ENCODE measurements around the gene IFNK.

Gene IFNK

GRCh38 chr9:27539479-27540441, 15.7 kb downstream of the IFNK start:
- 52% methylated on average over 4 of the region's 5 CpGs for WGBS
- Histone ChIP-seq H3K18ac (ENCODE audit: low read depth in 1 of 2, low read length in 2 of 2) (peak overlapping the region in 1 of 2 experiments; percentile 77), H4K8ac (ENCODE audit: low read length) (no peak overlapping the region), H2AK5ac (ENCODE audit: low read length, severe bottlenecking) (no peak overlapping the region), H3K4me2 (ENCODE audit: low read length, poor library complexity, severe bottlenecking) (no peak overlapping the region), H3K27ac (ENCODE audit: low read length, poor library complexity, severe bottlenecking) (peak overlapping the region; percentile 4), H3K4ac (ENCODE audit: low read depth in 1 of 2, low read length in 2 of 2) (peak overlapping the region in 1 of 2 experiments; percentile 89), H2BK15ac (ENCODE audit: low read depth, poor library complexity, severe bottlenecking) (no peak overlapping the region), H3K27me3 (ENCODE audit: control insufficient read depth in 1 of 2, insufficient read depth in 1 of 2, low read length in 2 of 2) (no peaks in the 10 kb centered on the region), H4K91ac (ENCODE audit: low read length) (no peak overlapping the region), H3K4me3 (ENCODE audit: insufficient read depth in 1 of 2, low read depth in 1 of 2, low read length in 2 of 2) (peak overlapping the region in 1 of 2 experiments; percentile 38), H3K36me3 (ENCODE audit: control insufficient read depth in 1 of 2, insufficient read depth in 2 of 2, low read depth in 1 of 2, low read length in 2 of 2) (peaks cover 0 to 5% of the 10 kb centered on the region in 2 experiments), H3K79me1 (replicated peaks; ENCODE audit: low read length, poor library complexity, severe bottlenecking) (no peaks in the 10 kb centered on the region), H2BK120ac (ENCODE audit: low read depth, low read length) (no peak overlapping the region), H3K9ac (ENCODE audit: low read length) (peak overlapping the region; percentile 28), H3K9me3 (ENCODE audit: control insufficient read depth, low read length) (no peaks in the 10 kb centered on the region), H3K14ac (ENCODE audit: low read length in 2 of 2) (peak overlapping the region in 1 of 2 experiments; percentile 79), H2BK5ac (ENCODE audit: low read depth, low read length, poor library complexity, severe bottlenecking) (no peak overlapping the region), H2BK12ac (ENCODE audit: low read length in 2 of 2) (peak overlapping the region; percentile 21 to 98), H3K23ac (ENCODE audit: low read length in 2 of 2) (no peak overlapping the region), H2AFZ (ENCODE audit: low read depth, low read length) (no peak overlapping the region), H3K4me1 (ENCODE audit: control insufficient read depth, insufficient read depth, low read depth, low read length) (peaks cover 2% of the 10 kb centered on the region)
- peak; percentile 83 for DNase-seq

- H2AFZ ChIP-seq (ENCODE audit: low read depth, low read length) = no peak overlapping the region
- WGBS = no CpG with 5 or more reads among the region's 1 CpG
- H2BK120ac ChIP-seq (ENCODE audit: low read depth, low read length) = no peak overlapping the region
- H3K79me1 ChIP-seq (replicated peaks; ENCODE audit: low read length, poor library complexity, severe bottlenecking) = no peaks in the 10 kb centered on the region
- peaks cover 0 to 5% of the 10 kb centered on the region in 2 experiments for H3K36me3 ChIP-seq (ENCODE audit: control insufficient read depth in 1 of 2, insufficient read depth in 2 of 2, low read depth in 1 of 2, low read length in 2 of 2)
- no peak overlapping the region for H2BK12ac ChIP-seq (ENCODE audit: low read length in 2 of 2)
- no peaks in the 10 kb centered on the region for H3K27me3 ChIP-seq (ENCODE audit: control insufficient read depth in 1 of 2, insufficient read depth in 1 of 2, low read length in 2 of 2)
- no peak overlapping the region for H2BK5ac ChIP-seq (ENCODE audit: low read depth, low read length, poor library complexity, severe bottlenecking)
- H3K4me1 ChIP-seq (ENCODE audit: control insufficient read depth, insufficient read depth, low read depth, low read length) = peaks cover 2% of the 10 kb centered on the region
- no peak overlapping the region for H3K4me3 ChIP-seq (ENCODE audit: insufficient read depth in 1 of 2, low read depth in 1 of 2, low read length in 2 of 2)
- H3K18ac ChIP-seq (ENCODE audit: low read depth in 1 of 2, low read length in 2 of 2) = no peak overlapping the region
- DNase-seq = peak; percentile 55
- no peak overlapping the region for H3K14ac ChIP-seq (ENCODE audit: low read length in 2 of 2)
- H2BK15ac ChIP-seq (ENCODE audit: low read depth, poor library complexity, severe bottlenecking) = no peak overlapping the region
- H3K9ac ChIP-seq (ENCODE audit: low read length) = peak overlapping the region; percentile 28
- H2AK5ac ChIP-seq (ENCODE audit: low read length, severe bottlenecking) = no peak overlapping the region
- no peaks in the 10 kb centered on the region for H3K9me3 ChIP-seq (ENCODE audit: control insufficient read depth, low read length)
- H3K4me2 ChIP-seq (ENCODE audit: low read length, poor library complexity, severe bottlenecking) = no peak overlapping the region
- no peak overlapping the region for H4K8ac ChIP-seq (ENCODE audit: low read length)
- no peak overlapping the region for H4K91ac ChIP-seq (ENCODE audit: low read length)
- no peak overlapping the region for H3K27ac ChIP-seq (ENCODE audit: low read length, poor library complexity, severe bottlenecking)
- H3K4ac ChIP-seq (ENCODE audit: low read depth in 1 of 2, low read length in 2 of 2) = no peak overlapping the region
- H3K23ac ChIP-seq (ENCODE audit: low read length in 2 of 2) = no peak overlapping the region
These were observed 16.4 kb downstream of the IFNK start for GRCh38 chr9:27540502-27540901.

GRCh38 chr9:27541740-27542139, 17.6 kb downstream of the IFNK start:
- no peak overlapping the region for H3K14ac ChIP-seq (ENCODE audit: low read length in 2 of 2)
- H3K27me3 ChIP-seq (ENCODE audit: control insufficient read depth in 1 of 2, insufficient read depth in 1 of 2, low read length in 2 of 2) = no peaks in the 10 kb centered on the region
- 100% methylated on average over 3 of the region's 4 CpGs for WGBS
- H4K8ac ChIP-seq (ENCODE audit: low read length) = no peak overlapping the region
- H3K4me3 ChIP-seq (ENCODE audit: insufficient read depth in 1 of 2, low read depth in 1 of 2, low read length in 2 of 2) = no peak overlapping the region
- no peak overlapping the region for H2AK5ac ChIP-seq (ENCODE audit: low read length, severe bottlenecking)
- no peak for DNase-seq
- H3K27ac ChIP-seq (ENCODE audit: low read length, poor library complexity, severe bottlenecking) = no peak overlapping the region
- no peak overlapping the region for H3K23ac ChIP-seq (ENCODE audit: low read length in 2 of 2)
- no peaks in the 10 kb centered on the region for H3K79me1 ChIP-seq (replicated peaks; ENCODE audit: low read length, poor library complexity, severe bottlenecking)
- no peak overlapping the region for H2BK5ac ChIP-seq (ENCODE audit: low read depth, low read length, poor library complexity, severe bottlenecking)
- H2BK120ac ChIP-seq (ENCODE audit: low read depth, low read length) = no peak overlapping the region
- H3K9ac ChIP-seq (ENCODE audit: low read length) = no peak overlapping the region
- H2BK15ac ChIP-seq (ENCODE audit: low read depth, poor library complexity, severe bottlenecking) = no peak overlapping the region
- H3K9me3 ChIP-seq (ENCODE audit: control insufficient read depth, low read length) = no peaks in the 10 kb centered on the region
- peaks cover 2% of the 10 kb centered on the region for H3K4me1 ChIP-seq (ENCODE audit: control insufficient read depth, insufficient read depth, low read depth, low read length)
- no peaks in the 10 kb centered on the region for H3K36me3 ChIP-seq (ENCODE audit: control insufficient read depth in 1 of 2, insufficient read depth in 2 of 2, low read depth in 1 of 2, low read length in 2 of 2)
- H2BK12ac ChIP-seq (ENCODE audit: low read length in 2 of 2) = no peak overlapping the region
- no peak overlapping the region for H2AFZ ChIP-seq (ENCODE audit: low read depth, low read length)
- no peak overlapping the region for H3K18ac ChIP-seq (ENCODE audit: low read depth in 1 of 2, low read length in 2 of 2)
- no peak overlapping the region for H3K4ac ChIP-seq (ENCODE audit: low read depth in 1 of 2, low read length in 2 of 2)
- H3K4me2 ChIP-seq (ENCODE audit: low read length, poor library complexity, severe bottlenecking) = no peak overlapping the region
- no peak overlapping the region for H4K91ac ChIP-seq (ENCODE audit: low read length)

DNA sequence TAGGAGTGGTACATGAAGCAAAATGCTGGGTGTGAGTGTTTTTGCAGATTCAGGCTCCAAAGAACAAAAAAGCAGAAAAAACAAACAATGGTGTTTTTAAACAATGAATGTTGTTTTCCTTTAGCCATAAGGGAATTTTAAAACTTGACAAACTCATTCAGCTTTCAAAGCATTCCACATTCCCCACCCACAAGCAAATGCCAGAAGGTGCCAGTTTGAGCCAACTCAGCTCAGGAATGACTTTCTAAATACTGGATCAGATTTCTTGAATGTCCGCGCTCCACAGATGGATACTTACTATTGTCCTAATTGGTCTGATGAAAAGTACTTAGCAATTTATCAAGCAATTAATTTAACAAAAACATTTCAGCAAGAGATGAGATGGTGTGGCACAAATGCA, 18.4 kb downstream of the IFNK start:
- H3K14ac ChIP-seq (ENCODE audit: low read length in 2 of 2) = no peak overlapping the region
- H3K18ac ChIP-seq (ENCODE audit: low read depth in 1 of 2, low read length in 2 of 2) = no peak overlapping the region
- peaks cover 2% of the 10 kb centered on the region for H3K4me1 ChIP-seq (ENCODE audit: control insufficient read depth, insufficient read depth, low read depth, low read length)
- no peak overlapping the region for H3K9ac ChIP-seq (ENCODE audit: low read length)
- H2BK120ac ChIP-seq (ENCODE audit: low read depth, low read length) = no peak overlapping the region
- no peak overlapping the region for H4K91ac ChIP-seq (ENCODE audit: low read length)
- H2AFZ ChIP-seq (ENCODE audit: low read depth, low read length) = no peak overlapping the region
- no peak overlapping the region for H3K4me3 ChIP-seq (ENCODE audit: insufficient read depth in 1 of 2, low read depth in 1 of 2, low read length in 2 of 2)
- H2BK5ac ChIP-seq (ENCODE audit: low read depth, low read length, poor library complexity, severe bottlenecking) = no peak overlapping the region
- no peaks in the 10 kb centered on the region for H3K27me3 ChIP-seq (ENCODE audit: control insufficient read depth in 1 of 2, insufficient read depth in 1 of 2, low read length in 2 of 2)
- no peak overlapping the region for H3K4ac ChIP-seq (ENCODE audit: low read depth in 1 of 2, low read length in 2 of 2)
- H3K36me3 ChIP-seq (ENCODE audit: control insufficient read depth in 1 of 2, insufficient read depth in 2 of 2, low read depth in 1 of 2, low read length in 2 of 2) = no peaks in the 10 kb centered on the region
- DNase-seq = no peak
- H3K4me2 ChIP-seq (ENCODE audit: low read length, poor library complexity, severe bottlenecking) = no peak overlapping the region
- H3K27ac ChIP-seq (ENCODE audit: low read length, poor library complexity, severe bottlenecking) = no peak overlapping the region
- WGBS = no CpG with 5 or more reads among the region's 2 CpGs
- no peaks in the 10 kb centered on the region for H3K79me1 ChIP-seq (replicated peaks; ENCODE audit: low read length, poor library complexity, severe bottlenecking)
- no peaks in the 10 kb centered on the region for H3K9me3 ChIP-seq (ENCODE audit: control insufficient read depth, low read length)
- no peak overlapping the region for H2AK5ac ChIP-seq (ENCODE audit: low read length, severe bottlenecking)
- no peak overlapping the region for H3K23ac ChIP-seq (ENCODE audit: low read length in 2 of 2)
- H2BK12ac ChIP-seq (ENCODE audit: low read length in 2 of 2) = no peak overlapping the region
- no peak overlapping the region for H4K8ac ChIP-seq (ENCODE audit: low read length)
- no peak overlapping the region for H2BK15ac ChIP-seq (ENCODE audit: low read depth, poor library complexity, severe bottlenecking)
